ENCODE results near the gene GPC5. TPM values are rescaled to one million over a fixed set of nuclear protein-coding genes. Genes with fewer than 3 reads are reported as not detected.

The GPC5 gene
- total RNA-seq, 1 experiment from 2014 or later: not detected

GRCh38 chr13:91399189-91400062 lies 1.0 kb downstream of the GPC5 start:
- Mint-ChIP-seq H3K36me3 (ENCODE audit: insufficient read depth, unreplicated experiment) (peaks cover 3% of the 10 kb centered on the region), H3K9me3 (ENCODE audit: low read depth, unreplicated experiment) (no peaks in the 10 kb centered on the region), H3K27ac (ENCODE audit: unreplicated experiment) (no peak overlapping the region), H3K4me3 (ENCODE audit: low read depth, unreplicated experiment) (no peak overlapping the region), H3K4me1 (ENCODE audit: low read depth, unreplicated experiment) (no peaks in the 10 kb centered on the region), H3K27me3 (ENCODE audit: unreplicated experiment) (peaks cover 9% of the 10 kb centered on the region)
- intact Hi-C loops (cut with micrococcal nuclease; ENCODE audit: unreplicated experiment): no loop called here
- TF ChIP-seq, protein P1, sequence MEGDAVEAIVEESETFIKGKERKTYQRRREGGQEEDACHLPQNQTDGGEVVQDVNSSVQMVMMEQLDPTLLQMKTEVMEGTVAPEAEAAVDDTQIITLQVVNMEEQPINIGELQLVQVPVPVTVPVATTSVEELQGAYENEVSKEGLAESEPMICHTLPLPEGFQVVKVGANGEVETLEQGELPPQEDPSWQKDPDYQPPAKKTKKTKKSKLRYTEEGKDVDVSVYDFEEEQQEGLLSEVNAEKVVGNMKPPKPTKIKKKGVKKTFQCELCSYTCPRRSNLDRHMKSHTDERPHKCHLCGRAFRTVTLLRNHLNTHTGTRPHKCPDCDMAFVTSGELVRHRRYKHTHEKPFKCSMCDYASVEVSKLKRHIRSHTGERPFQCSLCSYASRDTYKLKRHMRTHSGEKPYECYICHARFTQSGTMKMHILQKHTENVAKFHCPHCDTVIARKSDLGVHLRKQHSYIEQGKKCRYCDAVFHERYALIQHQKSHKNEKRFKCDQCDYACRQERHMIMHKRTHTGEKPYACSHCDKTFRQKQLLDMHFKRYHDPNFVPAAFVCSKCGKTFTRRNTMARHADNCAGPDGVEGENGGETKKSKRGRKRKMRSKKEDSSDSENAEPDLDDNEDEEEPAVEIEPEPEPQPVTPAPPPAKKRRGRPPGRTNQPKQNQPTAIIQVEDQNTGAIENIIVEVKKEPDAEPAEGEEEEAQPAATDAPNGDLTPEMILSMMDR (IDR thresholded peaks at IDR 0.05; ENCODE audit: unreplicated experiment): no peak
- no TSS peak for BruUV-seq (replicated peaks)
- CTCF ChIA-PET: no interaction called here
- no peak for DNase-seq

DNA sequence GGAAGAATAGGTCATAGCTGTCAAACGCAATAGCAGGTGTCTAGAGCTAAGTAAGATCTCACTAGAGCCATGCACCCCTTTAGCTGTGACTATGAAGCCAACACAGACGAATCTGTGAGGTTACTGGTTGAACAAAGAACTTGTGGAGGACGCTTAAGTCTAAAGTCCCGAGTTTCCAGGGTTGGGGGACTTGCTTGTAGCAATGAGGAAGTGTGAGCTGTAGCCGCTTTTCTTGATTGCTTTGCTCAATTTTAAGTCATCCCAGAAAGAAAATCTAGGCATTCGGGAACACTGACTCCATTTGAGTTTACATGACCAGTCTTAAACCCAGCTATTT lies 1.6 kb downstream of the GPC5 start:
- Mint-ChIP-seq H3K36me3 (ENCODE audit: insufficient read depth, unreplicated experiment) (peaks cover 3% of the 10 kb centered on the region), H3K4me3 (ENCODE audit: low read depth, unreplicated experiment) (no peak overlapping the region), H3K27me3 (ENCODE audit: unreplicated experiment) (peaks cover 3% of the 10 kb centered on the region), H3K27ac (ENCODE audit: unreplicated experiment) (no peak overlapping the region), H3K4me1 (ENCODE audit: low read depth, unreplicated experiment) (no peaks in the 10 kb centered on the region), H3K9me3 (ENCODE audit: low read depth, unreplicated experiment) (no peaks in the 10 kb centered on the region)
- intact Hi-C loops (cut with micrococcal nuclease; ENCODE audit: unreplicated experiment): no loop called here
- CTCF ChIA-PET: no interaction called here
- BruUV-seq (replicated peaks): no TSS peak
- TF ChIP-seq, protein P1 (IDR thresholded peaks at IDR 0.05; ENCODE audit: unreplicated experiment): no peak
- no peak for DNase-seq

DNA sequence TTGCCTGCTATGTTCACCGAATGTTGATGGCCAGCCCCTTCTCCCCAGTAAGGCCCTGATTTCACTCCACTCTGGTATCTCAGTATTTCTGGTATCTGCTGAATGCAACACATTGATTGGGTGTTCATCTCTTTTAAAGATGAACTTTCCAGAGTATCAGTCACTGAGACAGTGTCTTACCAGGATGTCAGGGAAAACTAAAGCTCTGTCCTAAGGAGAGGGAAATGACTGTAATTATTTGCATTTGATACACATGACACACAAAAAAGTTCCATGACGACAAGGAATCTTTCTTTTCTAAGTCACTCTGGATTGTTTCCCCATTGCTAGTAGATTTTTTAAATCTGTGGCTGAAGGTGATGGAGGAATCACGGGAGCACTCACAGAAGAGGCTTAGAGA lies 2.2 kb downstream of the GPC5 start:
- TF ChIP-seq, protein P1 (IDR thresholded peaks at IDR 0.05; ENCODE audit: unreplicated experiment): no peak
- peaks cover 3% of the 10 kb centered on the region for H3K36me3 Mint-ChIP-seq (ENCODE audit: insufficient read depth, unreplicated experiment)
- CTCF ChIA-PET: no interaction called here
- BruUV-seq (replicated peaks): no TSS peak
- intact Hi-C loops (cut with micrococcal nuclease; ENCODE audit: unreplicated experiment): no loop called here
- H3K27ac Mint-ChIP-seq (ENCODE audit: unreplicated experiment): no peak overlapping the region
- H3K4me1 Mint-ChIP-seq (ENCODE audit: low read depth, unreplicated experiment): no peaks in the 10 kb centered on the region
- H3K27me3 Mint-ChIP-seq (ENCODE audit: unreplicated experiment): no peaks in the 10 kb centered on the region
- H3K4me3 Mint-ChIP-seq (ENCODE audit: low read depth, unreplicated experiment): no peak overlapping the region
- no peaks in the 10 kb centered on the region for H3K9me3 Mint-ChIP-seq (ENCODE audit: low read depth, unreplicated experiment)
- no peak for DNase-seq

DNA sequence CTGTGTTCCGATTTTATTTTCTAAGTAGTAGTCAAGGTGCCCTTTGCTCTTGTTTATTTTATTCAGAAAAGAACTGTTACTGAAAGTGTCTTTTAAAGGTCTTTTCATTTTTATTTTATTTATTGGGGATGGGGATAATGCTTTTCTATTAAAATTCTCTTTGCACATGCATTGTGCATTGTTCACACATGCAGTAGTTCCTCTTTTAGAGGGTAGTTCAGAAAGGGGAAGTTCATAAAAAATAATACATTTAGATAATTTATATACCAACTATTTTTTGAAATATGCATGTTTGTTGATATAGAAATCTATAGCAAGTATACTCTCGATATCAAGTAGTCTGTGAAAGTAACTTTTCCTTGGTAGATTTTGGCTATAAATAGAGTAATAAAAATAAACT lies 3.5 kb downstream of the GPC5 start:
- peaks cover 3% of the 10 kb centered on the region for H3K36me3 Mint-ChIP-seq (ENCODE audit: insufficient read depth, unreplicated experiment)
- intact Hi-C loops (cut with micrococcal nuclease; ENCODE audit: unreplicated experiment): no loop called here
- TF ChIP-seq, protein P1 (IDR thresholded peaks at IDR 0.05; ENCODE audit: unreplicated experiment): no peak
- BruUV-seq (replicated peaks): no TSS peak
- no peak overlapping the region for H3K4me3 Mint-ChIP-seq (ENCODE audit: low read depth, unreplicated experiment)
- no peaks in the 10 kb centered on the region for H3K4me1 Mint-ChIP-seq (ENCODE audit: low read depth, unreplicated experiment)
- no peaks in the 10 kb centered on the region for H3K27me3 Mint-ChIP-seq (ENCODE audit: unreplicated experiment)
- DNase-seq: no peak
- CTCF ChIA-PET: no interaction called here
- H3K9me3 Mint-ChIP-seq (ENCODE audit: low read depth, unreplicated experiment): no peaks in the 10 kb centered on the region
- H3K27ac Mint-ChIP-seq (ENCODE audit: unreplicated experiment): no peak overlapping the region
